HCT116 (cell line): Measurements from ENCODE around the gene ITM2B. TPM values are rescaled to one million over a fixed set of nuclear protein-coding genes. Genes with fewer than 3 reads are reported as not detected.

Experiments used
- ATAC-seq: fragments of 200-7000 bp; cut with Tn5 transposase; 2 replicates; pipeline ENCODE4 v1.9.1; 2020; ENCODE audit warnings: mild to moderate bottlenecking, moderate library complexity
- Bru-seq: library from RNA; stranded (reverse); fragments of 400-500 nt; gene quantifications from one replicate; lab custom pipeline; 2021; lab: Mats Ljungman, UMichigan
- BruChase-seq, 2 experiments: library from RNA; stranded (reverse); fragments of 400-500 nt; gene quantifications; one replicate each; lab custom pipeline; 2021; lab: Mats Ljungman, UMichigan
- BruUV-seq: library from RNA; stranded (reverse); fragments of 400-500 nt; replicated peaks from 2 replicates; lab custom pipeline; 2021; lab: Mats Ljungman, UMichigan
- CTCF ChIA-PET: fragments of 300-600 bp; sonication (Branson Sonifier 250); formaldehyde crosslinking; loops from one replicate; lab custom pipeline; 2021; ENCODE audit warnings: antibody characterized with exemption; lab: Charles Lee
- POLR2A ChIA-PET: fragments of 300-600, 350-600 bp; sonication (Branson Sonifier 250); formaldehyde crosslinking; loops from one replicate; lab custom pipeline; 2021; ENCODE audit warnings: antibody characterized with exemption; lab: Charles Lee
- RAD21 ChIA-PET, 2 experiments: fragments of 300-600 bp; sonication (Branson Sonifier 250); formaldehyde crosslinking; loops; one replicate each; lab custom pipeline; 2023; ENCODE audit warnings: low total read pairs in 2 of 2; ENCODE audit not compliant: uncharacterized antibody in 2 of 2, unreplicated experiment in 2 of 2, low non-redundant PET in 1 of 2; lab: Charles Lee
- DNase-seq: peaks from one replicate; pipeline ENCODE4 v3.0.0-alpha.2; 2010; ENCODE audit warnings: low read depth, low spot score
- H2AFZ ChIP-seq: fragments of 200-600 bp; shearing (Covaris generic), sonication (generic); 2 replicates; pipeline ENCODE4 v1.6.1; 2017; ENCODE audit warnings: low read depth, mixed run types, mixed read lengths, antibody characterized with exemption, low read length; ENCODE audit not compliant: poor library complexity, severe bottlenecking
- H3K27ac ChIP-seq: 2 replicates; pipeline ENCODE4 v1.5.1; 2012; ENCODE audit warnings: low read depth, low read length
- H3K27me3 ChIP-seq: fragments of 200-600 bp; sonication (generic); 2 replicates; pipeline ENCODE4 v1.6.1; 2016; ENCODE audit warnings: mixed run types, low read length, mixed read lengths; ENCODE audit not compliant: insufficient read depth
- H3K36me3 ChIP-seq, 2 experiments: fragments of 200-500 bp in 1 of 2; fragments of 200-600 bp in 1 of 2; sonication (Bioruptor generic) in 1 of 2; sonication (generic) in 1 of 2; 2 replicates each; pipeline versions ENCODE4 v1.5.1 to v1.6.1; 2014 to 2016; ENCODE audit warnings: low read length in 2 of 2, inconsistent platforms in 1 of 2, mixed read lengths in 1 of 2, mixed run types in 1 of 2; ENCODE audit not compliant: insufficient read depth in 2 of 2, control insufficient read depth in 1 of 2
- H3K4me1 ChIP-seq, 2 experiments: fragments of 200-600 bp in 1 of 2; sonication (generic) in 1 of 2; 2 replicates each; pipeline versions ENCODE4 v1.5.1 to v1.6.1; 2012 to 2017; ENCODE audit warnings: low read length in 2 of 2, inconsistent platforms in 1 of 2, mild to moderate bottlenecking in 1 of 2, mixed read lengths in 1 of 2, mixed run types in 1 of 2, moderate library complexity in 1 of 2; ENCODE audit not compliant: insufficient read depth in 2 of 2, control insufficient read depth in 1 of 2
- H3K4me2 ChIP-seq: fragments of 200-600 bp; sonication (generic); 2 replicates; pipeline ENCODE4 v1.6.1; 2017; ENCODE audit warnings: mixed run types, low read length, mixed read lengths
- H3K4me3 ChIP-seq, 2 experiments: fragments of 200-600 bp in 1 of 2; sonication (generic) in 1 of 2; replicated peaks in 1 of 2; 2 replicates each; pipeline ENCODE4 v1.5.1; 2011 to 2016; ENCODE audit warnings: low read length in 2 of 2, control low read depth in 1 of 2, low read depth in 1 of 2, mild to moderate bottlenecking in 1 of 2, mixed read lengths in 1 of 2, mixed run types in 1 of 2
- H3K79me2 ChIP-seq: fragments of 200-600 bp; sonication (generic); 2 replicates; pipeline ENCODE4 v1.6.1; 2017; ENCODE audit warnings: mild to moderate bottlenecking, mixed run types, low read length, moderate library complexity, mixed read lengths; ENCODE audit not compliant: insufficient read depth
- H3K9ac ChIP-seq: fragments of 200-600 bp; sonication (generic); 2 replicates; pipeline ENCODE4 v1.6.1; 2016; ENCODE audit warnings: low read length, mixed read lengths
- H3K9me2 ChIP-seq: fragments of 200-600 bp; sonication (generic), shearing (Covaris generic); 2 replicates; pipeline ENCODE4 v1.6.1; 2017; ENCODE audit warnings: mixed run types, mild to moderate bottlenecking, moderate library complexity; ENCODE audit not compliant: insufficient read depth
- H3K9me3 ChIP-seq, 2 experiments: fragments of 200-500 bp in 1 of 2; fragments of 200-600 bp in 1 of 2; sonication (Bioruptor generic) in 1 of 2; sonication (generic) in 1 of 2; 2 replicates each; pipeline ENCODE4 v1.6.1; 2014 to 2017; ENCODE audit warnings: low read length in 2 of 2, mixed read lengths in 2 of 2, inconsistent platforms in 1 of 2, low read depth in 1 of 2, mild to moderate bottlenecking in 1 of 2, mixed run types in 1 of 2, moderate library complexity in 1 of 2; ENCODE audit not compliant: control insufficient read depth in 1 of 2, insufficient read depth in 1 of 2
- H4K20me1 ChIP-seq: fragments of 200-600 bp; sonication (generic), shearing (Covaris generic); 2 replicates; pipeline ENCODE4 v1.6.1; 2017; ENCODE audit warnings: mixed run types, mild to moderate bottlenecking, moderate library complexity; ENCODE audit not compliant: insufficient read depth
- ATF3 ChIP-seq: IDR thresholded peaks from 2 replicates; pipeline ENCODE4 v1.6.1; 2012
- CEBPB ChIP-seq: IDR thresholded peaks from 2 replicates; pipeline ENCODE4 v1.6.1; 2012; ENCODE audit warnings: low read depth
- CTCF ChIP-seq, 3 experiments: fragments of 200-600 bp in 1 of 3; sonication (generic) in 1 of 3; IDR thresholded peaks in 2 of 3; conservative IDR thresholded peaks in 1 of 3; 2 replicates each; pipeline ENCODE4 v1.5.1; 2012 to 2017; ENCODE audit warnings: low read depth in 2 of 3, low read length in 2 of 3, antibody characterized with exemption in 1 of 3, borderline replicate concordance in 1 of 3, control low read depth in 1 of 3, mild to moderate bottlenecking in 1 of 3, mixed read lengths in 1 of 3, mixed run types in 1 of 3, moderate library complexity in 1 of 3; ENCODE audit not compliant: insufficient read depth in 1 of 3
- ELF1 ChIP-seq: IDR thresholded peaks from 2 replicates; pipeline ENCODE4 v1.6.1; 2012; ENCODE audit warnings: low read depth, borderline replicate concordance
- MAX ChIP-seq: IDR thresholded peaks from 2 replicates; pipeline ENCODE4 v1.6.1; 2012
- POLR2A ChIP-seq: IDR thresholded peaks from 2 replicates; pipeline ENCODE4 v1.7.0; 2011; ENCODE audit warnings: borderline replicate concordance; ENCODE audit not compliant: insufficient read depth, insufficient read length; ENCODE audit errors: extremely low read depth
- POLR2AphosphoS5 ChIP-seq: IDR thresholded peaks from 2 replicates; pipeline ENCODE4 v1.6.1; 2011; ENCODE audit warnings: mild to moderate bottlenecking, low read depth, low read length, moderate library complexity
- RAD21 ChIP-seq: IDR thresholded peaks from 2 replicates; pipeline ENCODE4 v1.6.1; 2012; ENCODE audit warnings: low read depth, mild to moderate bottlenecking
- REST ChIP-seq: IDR thresholded peaks from 2 replicates; pipeline ENCODE4 v1.6.1; 2012; ENCODE audit warnings: low read depth
- SP1 ChIP-seq: IDR thresholded peaks from 2 replicates; pipeline ENCODE4 v1.6.1; 2012; ENCODE audit warnings: low read depth
- SRF ChIP-seq: IDR thresholded peaks from 2 replicates; pipeline ENCODE4 v1.6.1; 2012; ENCODE audit warnings: low read depth
- TCF7L2 ChIP-seq: IDR thresholded peaks from 2 replicates; pipeline ENCODE4 v1.7.0; 2011; ENCODE audit warnings: borderline replicate concordance, inconsistent platforms; ENCODE audit not compliant: insufficient read depth, insufficient read length; ENCODE audit errors: extremely low read depth
- ZBTB33 ChIP-seq: IDR thresholded peaks from 2 replicates; pipeline ENCODE4 v1.6.1; 2011; ENCODE audit warnings: mild to moderate bottlenecking, low read length, moderate library complexity; ENCODE audit not compliant: insufficient replicate concordance; ENCODE audit errors: extremely low read depth
- ZFX ChIP-seq: fragments of 450-650 bp; IDR thresholded peaks from 2 replicates; pipeline ENCODE4 v1.6.1; 2017
- ZNF274 ChIP-seq: fragments of 200-500 bp; sonication (Bioruptor generic); IDR thresholded peaks from 2 replicates; pipeline ENCODE4 v1.6.1; 2014; ENCODE audit warnings: mild to moderate bottlenecking, low read depth, low read length, inconsistent platforms
- intact Hi-C: fragments of 100-400 bp; cut with micrococcal nuclease; formaldehyde crosslinking; loops from 2 replicates; pipeline ENCODE4 v1.10.0; 2022
- long read RNA-seq: library from polyadenylated mRNA; unstranded; transcript quantifications from one replicate; pipeline ENCODE4 v2.0.0, GENCODE V29; 2021; ENCODE audit not compliant: unreplicated experiment
- polyA plus RNA-seq: library from polyadenylated mRNA; unstranded; fragments of >200 nt; gene quantifications from 2 replicates; pipeline ENCODE4 v1.2.1, GENCODE V29; 2012; ENCODE audit warnings: missing spikeins
- total RNA-seq: library from RNA; stranded (reverse); gene quantifications from one replicate; pipeline ENCODE4 v1.2.1, GENCODE V29; 2021; ENCODE audit not compliant: unreplicated experiment

Gene ITM2B
- total RNA-seq (124 TPM), Bru-seq, nascent RNA (percentile 87 among the genes with signal in this experiment), BruChase-seq, experiment 1, labeled RNA remaining after a 6-hour chase (percentile 77 among the genes with signal in this experiment), BruChase-seq, experiment 2, labeled RNA remaining after a 2-hour chase (percentile 61 among the genes with signal in this experiment)
- 49.5 and 74.3 TPM in 2 replicates for polyA plus RNA-seq
- long read RNA-seq, full-length matches to known transcripts, result 208 of 218 reads
- long read RNA-seq, partial matches to known transcripts, result 6 of 218 reads
- long read RNA-seq, other reads (novel, unspliced or antisense), result 4 of 218 reads

GRCh38 chr13:48233046-48233888 is at the start of gene ITM2B:
Gene ITM2B, plus strand, starts transcription at chr13:48233206. Its CDS starts 155 bp downstream, at chr13:48233361.
- H3K9me2 ChIP-seq, result no peaks in the 10 kb centered on the region
- RAD21 ChIA-PET, result no interaction called here
- DNase-seq, result peak; percentile 13
- H3K4me2 ChIP-seq, result peak within 1 kb of the TSS; percentile 92
- H3K36me3 ChIP-seq, result peaks cover 0 to 4% of the 10 kb centered on the region in 2 experiments; a peak in 1 of 4 replicates
- H3K4me1 ChIP-seq, result peaks cover 6 to 9% of the 10 kb centered on the region in 2 experiments; a peak in 3 of 4 replicates
- CTCF ChIA-PET, result interaction anchor here (0.9 to 1.0 kb wide), 2 partner anchors 9 to 106 kb away, joined by 4 to 5 read pairs; no protein-coding TSS in a partner anchor
- peaks cover 37% of the 10 kb centered on the region for H3K79me2 ChIP-seq
- no peaks in the 10 kb centered on the region for H3K9me3 ChIP-seq
- H2AFZ ChIP-seq, result peak within 1 kb of the TSS; percentile 60
- peak; percentile 94 for ATAC-seq
- POLR2A ChIA-PET, result interaction anchor here (0.5 kb wide), 1 partner anchor 64 kb away, joined by 3 read pairs; no protein-coding TSS in a partner anchor
- intact Hi-C loops, result loop anchor here (1.0 kb wide), 1 partner anchor 106 kb away; no protein-coding TSS in a partner anchor
- peak within 1 kb of the TSS; percentile 87 to 88 for H3K4me3 ChIP-seq
- H3K27ac ChIP-seq, result peak within 1 kb of the TSS; percentile 93
- H3K27me3 ChIP-seq, result no peaks in the 10 kb centered on the region
- H4K20me1 ChIP-seq, result no peaks in the 10 kb centered on the region
- H3K9ac ChIP-seq, result peak within 1 kb of the TSS; percentile 87
- BruUV-seq, result no TSS peak
- TF ChIP-seq MAX, result no peak
- TF ChIP-seq ZNF274, result no peak
- TF ChIP-seq POLR2AphosphoS5, result peak; percentile 92
- no peak for TF ChIP-seq CEBPB
- TF ChIP-seq RAD21, result peak; percentile 35
- no peak for TF ChIP-seq TCF7L2
- no peak for TF ChIP-seq ZBTB33
- TF ChIP-seq ZFX, result peak; percentile 71
- TF ChIP-seq POLR2A, result no peak
- TF ChIP-seq CTCF (IDR thresholded peaks at IDR 0.05 in 2 of 3, conservative IDR thresholded peaks at IDR 0.05 in 1 of 3; ENCODE audit: borderline replicate concordance in 1 of 3, insufficient read depth in 1 of 3, low read depth in 2 of 3, low read length in 2 of 3), result peak in 2 of 3 experiments; percentile 32 to 46; a peak in 3 of 6 replicates
- no peak for TF ChIP-seq REST
- TF ChIP-seq ELF1, result no peak
- no peak for TF ChIP-seq SP1
- TF ChIP-seq ATF3, result no peak
- TF ChIP-seq SRF, result no peak
